ENCODE data around the gene HABP4. TPM values are rescaled to one million over a fixed set of nuclear protein-coding genes. Genes with fewer than 3 reads are reported as not detected.
"Not testable (repeated sequence)": the region's sequence is repeated elsewhere in the genome, so short reads cannot be mapped to it uniquely, and the experiment has no call there.

Gene HABP4
- total RNA-seq, 4 donors from 2014 or later = 42.8 to 50.0 (median 46.3) TPM

DNA sequence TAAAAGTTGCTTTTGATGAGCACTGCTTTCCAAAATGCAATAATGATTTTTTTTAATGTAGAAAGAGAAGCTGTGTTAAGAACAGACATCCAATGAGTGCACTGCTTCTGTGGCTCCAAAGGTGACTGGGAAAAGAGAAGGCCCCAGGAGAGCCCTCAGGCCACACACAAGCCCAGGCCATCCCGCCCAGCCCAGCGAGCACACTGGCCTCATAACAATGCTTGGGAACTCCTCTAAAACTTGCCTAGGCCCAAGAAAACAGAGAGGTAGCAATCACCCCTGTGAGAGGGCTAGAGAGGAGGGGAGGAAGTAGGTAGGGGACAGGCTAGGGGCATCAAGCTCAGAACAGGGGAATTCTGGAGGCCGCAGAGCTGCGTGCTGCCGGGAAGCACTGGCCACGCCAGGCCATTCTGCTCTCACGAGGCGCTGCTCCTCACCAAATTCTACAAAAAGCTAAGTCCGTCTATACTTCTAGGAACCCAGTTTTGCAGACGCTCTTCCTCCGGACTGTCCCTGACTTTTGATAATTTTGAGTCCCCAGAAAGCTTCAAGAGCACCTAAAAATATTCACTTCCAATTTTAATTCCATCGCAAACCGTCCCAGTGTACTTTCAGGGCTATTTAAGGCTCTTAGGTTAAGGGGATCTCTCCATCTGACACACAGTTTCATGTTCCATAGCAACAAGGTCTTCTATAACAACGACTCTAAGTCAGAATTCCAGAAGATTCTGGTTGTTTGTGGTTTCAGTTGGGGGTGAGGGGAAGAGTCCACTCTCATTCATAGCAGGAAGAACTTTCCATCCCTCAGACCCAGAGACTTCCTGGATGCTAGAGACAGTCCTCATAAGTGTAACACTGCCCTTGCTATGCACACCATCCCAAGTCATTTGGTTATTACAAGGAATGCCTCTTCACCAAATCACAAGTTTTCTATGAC lies 51.0 kb downstream of the HABP4 start:
- Histone ChIP-seq H3K9me3 (no peaks in the 10 kb centered on the region), H3K36me3 (peaks cover 0 to 30% (median 0%) of the 10 kb centered on the region in 3 donors), H3K4me1 (peaks cover 0 to 51% (median 5%) of the 10 kb centered on the region in 4 donors), H3K27me3 (no peaks in the 10 kb centered on the region), H3K4me3 (no peak overlapping the region), H3K27ac (peak overlapping the region; percentile 38 to 85 (median 73))
- TF ChIP-seq EP300 (IDR thresholded peaks at IDR 0.05) (no peak), POLR2A (IDR thresholded peaks at IDR 0.05) (no peak)
- TF ChIP-seq, protein P1, sequence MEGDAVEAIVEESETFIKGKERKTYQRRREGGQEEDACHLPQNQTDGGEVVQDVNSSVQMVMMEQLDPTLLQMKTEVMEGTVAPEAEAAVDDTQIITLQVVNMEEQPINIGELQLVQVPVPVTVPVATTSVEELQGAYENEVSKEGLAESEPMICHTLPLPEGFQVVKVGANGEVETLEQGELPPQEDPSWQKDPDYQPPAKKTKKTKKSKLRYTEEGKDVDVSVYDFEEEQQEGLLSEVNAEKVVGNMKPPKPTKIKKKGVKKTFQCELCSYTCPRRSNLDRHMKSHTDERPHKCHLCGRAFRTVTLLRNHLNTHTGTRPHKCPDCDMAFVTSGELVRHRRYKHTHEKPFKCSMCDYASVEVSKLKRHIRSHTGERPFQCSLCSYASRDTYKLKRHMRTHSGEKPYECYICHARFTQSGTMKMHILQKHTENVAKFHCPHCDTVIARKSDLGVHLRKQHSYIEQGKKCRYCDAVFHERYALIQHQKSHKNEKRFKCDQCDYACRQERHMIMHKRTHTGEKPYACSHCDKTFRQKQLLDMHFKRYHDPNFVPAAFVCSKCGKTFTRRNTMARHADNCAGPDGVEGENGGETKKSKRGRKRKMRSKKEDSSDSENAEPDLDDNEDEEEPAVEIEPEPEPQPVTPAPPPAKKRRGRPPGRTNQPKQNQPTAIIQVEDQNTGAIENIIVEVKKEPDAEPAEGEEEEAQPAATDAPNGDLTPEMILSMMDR (IDR thresholded peaks at IDR 0.05) = no peak
- 90 to 92% methylated on average over 14 of the region's 14 CpGs for WGBS, 2 donors
- DNase-seq (ENCODE audit: low spot score in 2 of 2) = no peak

DNA sequence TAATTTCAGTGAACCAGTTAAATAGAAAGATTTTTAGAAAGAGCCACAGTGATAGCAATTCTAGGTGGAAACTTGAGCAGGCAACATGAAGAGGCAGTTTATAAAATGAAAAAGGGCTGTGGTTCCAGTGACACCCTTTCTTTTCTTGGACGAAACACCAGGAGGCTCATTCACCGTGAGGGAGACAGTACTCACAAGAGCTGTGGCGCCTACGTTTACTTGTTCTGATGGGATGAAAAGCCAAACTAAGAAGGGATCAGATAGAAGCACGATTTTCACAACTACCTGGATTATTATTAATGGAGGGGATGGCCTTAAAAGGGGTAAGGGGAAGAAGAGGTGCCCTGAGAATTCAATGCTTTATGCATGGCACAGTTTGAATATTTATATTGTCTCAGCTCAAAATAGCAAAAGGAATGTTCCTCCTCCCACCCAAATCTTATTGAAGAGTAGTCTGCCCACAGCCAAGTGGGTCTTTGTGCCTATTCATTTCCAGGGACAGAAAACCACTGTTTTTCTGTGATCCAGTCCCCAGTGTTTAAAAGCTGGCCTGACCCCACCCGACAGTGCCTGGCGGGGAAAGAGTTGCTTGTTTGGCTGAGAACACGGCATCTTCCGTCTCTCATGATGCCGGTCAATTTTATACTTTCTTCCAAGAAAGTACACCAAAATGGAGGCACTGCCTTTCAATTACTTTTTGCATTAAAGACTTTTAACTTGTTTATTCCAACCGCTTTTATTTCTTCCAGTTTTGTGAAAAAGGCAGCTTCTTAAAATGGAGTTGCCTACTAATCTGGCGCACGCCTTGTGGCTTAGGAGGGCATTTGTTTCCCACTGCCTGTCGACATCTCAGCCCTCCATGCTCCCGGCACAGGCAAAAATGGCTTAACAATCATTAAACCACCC lies 51.9 kb downstream of the HABP4 start:
- H3K27me3 ChIP-seq = no peaks in the 10 kb centered on the region
- 47 to 59% methylated on average over 15 of the region's 15 CpGs for WGBS, 2 donors
- no peak for DNase-seq (ENCODE audit: low spot score in 2 of 2)
- H3K4me3 ChIP-seq = peak overlapping the region in 3 of 4 donors; percentile 1 to 34 (median 13)
- peaks cover 0 to 58% (median 5%) of the 10 kb centered on the region in 4 donors for H3K4me1 ChIP-seq
- peaks cover 0 to 28% (median 0%) of the 10 kb centered on the region in 3 donors for H3K36me3 ChIP-seq
- no peak for TF ChIP-seq POLR2A (IDR thresholded peaks at IDR 0.05)
- peak in 1 of 2 donors; percentile 11 for TF ChIP-seq EP300 (IDR thresholded peaks at IDR 0.05)
- no peaks in the 10 kb centered on the region for H3K9me3 ChIP-seq
- peak overlapping the region; percentile 38 to 85 (median 73) for H3K27ac ChIP-seq

DNA sequence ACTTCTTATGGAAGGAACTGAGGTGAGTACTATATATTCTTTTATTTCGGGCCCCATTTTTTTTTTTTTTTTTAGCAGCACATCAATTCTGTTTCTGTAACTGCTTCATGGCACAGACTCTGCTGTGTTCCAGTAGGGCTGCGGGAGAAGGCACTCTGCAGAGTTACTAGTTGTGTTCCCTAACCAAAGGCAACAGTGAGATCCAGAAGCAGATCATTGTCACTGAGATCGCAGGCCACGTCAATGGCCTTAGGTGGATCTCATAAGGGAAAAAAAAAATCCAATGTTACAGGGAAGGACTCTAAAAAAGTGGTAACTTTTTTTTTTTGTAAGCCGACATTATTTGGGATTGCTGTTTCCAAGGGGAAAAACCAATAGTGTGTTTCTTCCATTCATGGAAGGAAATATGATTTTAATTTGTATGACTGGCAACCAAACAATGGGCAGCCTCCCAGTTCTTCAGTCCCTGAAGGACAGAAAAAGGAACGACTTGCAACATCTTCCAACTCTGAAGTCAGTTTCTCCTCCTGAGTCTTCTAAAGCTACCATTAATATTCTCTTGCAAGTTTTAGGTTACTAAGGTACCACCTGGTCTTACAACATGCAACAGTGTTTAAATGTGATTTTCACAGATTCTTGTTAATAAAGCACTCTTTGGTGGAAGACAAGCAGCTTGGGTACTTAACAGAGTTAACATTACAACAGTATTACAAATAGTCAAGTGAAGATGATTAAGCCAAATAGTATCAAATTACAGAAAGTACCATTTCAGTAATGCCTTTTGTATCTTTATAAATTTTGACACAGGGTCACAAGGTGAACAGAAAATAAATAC lies 52.8 kb downstream of the HABP4 start:
- peak overlapping the region in 3 of 4 donors; percentile 1 to 34 (median 13) for H3K4me3 ChIP-seq

DNA sequence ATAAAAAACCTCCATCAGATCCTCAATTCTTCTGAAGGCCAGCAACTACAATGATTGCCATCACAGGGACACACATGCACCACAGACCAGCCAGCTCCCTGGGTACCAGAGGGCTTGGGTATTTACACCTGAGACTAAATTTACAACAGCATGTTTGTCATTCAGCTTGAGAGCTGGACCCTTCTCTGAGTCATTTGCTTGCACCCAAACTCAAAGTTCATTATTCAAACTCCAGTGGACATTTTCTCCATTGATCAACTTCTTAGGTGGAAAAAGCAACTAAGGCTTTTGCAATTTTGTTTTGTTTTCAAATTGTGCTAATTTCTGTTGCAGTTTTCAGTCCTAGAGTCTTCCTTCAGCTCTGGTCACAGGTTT lies 53.4 kb downstream of the HABP4 start:
- not testable (repeated sequence) for H3K27me3 ChIP-seq; DNase-seq (ENCODE audit: low spot score in 2 of 2); H3K4me3 ChIP-seq; H3K9me3 ChIP-seq
- peaks cover 0 to 25% (median 0%) of the 10 kb centered on the region in 3 donors for H3K36me3 ChIP-seq
- peak overlapping the region in 3 of 4 donors; percentile 38 to 85 (median 84) for H3K27ac ChIP-seq
- H3K4me1 ChIP-seq = peaks cover 0 to 63% (median 5%) of the 10 kb centered on the region in 4 donors

More for the DNA sequence above, 52.8 kb downstream of the HABP4 start:
- TF ChIP-seq, protein P1 (IDR thresholded peaks at IDR 0.05) = no peak
- TF ChIP-seq EP300 (IDR thresholded peaks at IDR 0.05) = peak in 1 of 2 donors; percentile 64
- Histone ChIP-seq H3K27me3 (no peaks in the 10 kb centered on the region), H3K9me3 (no peaks in the 10 kb centered on the region), H3K36me3 (peaks cover 0 to 25% (median 0%) of the 10 kb centered on the region in 3 donors), H3K27ac (peak overlapping the region; percentile 38 to 85 (median 73)), H3K4me1 (peaks cover 0 to 58% (median 5%) of the 10 kb centered on the region in 4 donors)
- peak in 1 of 2 donors; percentile 77 for DNase-seq (ENCODE audit: low spot score in 2 of 2)
- WGBS, 2 donors = 34 to 52% methylated on average over 6 of the region's 6 CpGs

DNA sequence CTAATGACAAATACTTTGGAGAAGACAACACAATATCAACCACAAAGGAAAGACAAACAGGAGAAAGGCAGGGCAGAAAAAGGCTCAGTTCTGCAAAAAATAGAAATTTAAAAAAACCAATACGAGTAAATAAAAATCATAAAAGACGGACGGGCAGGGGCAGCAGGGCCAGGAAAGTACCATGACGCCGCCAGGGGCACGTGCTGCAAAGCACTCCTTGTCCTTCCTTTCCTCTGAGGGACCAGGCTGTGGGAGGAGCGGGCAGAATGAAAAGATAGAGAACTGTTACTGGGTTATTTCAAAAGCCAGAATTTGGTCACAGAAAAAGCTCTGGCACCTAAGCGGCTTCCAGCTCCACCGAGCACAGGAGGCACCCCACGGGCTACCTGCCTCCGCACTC lies 53.9 kb downstream of the HABP4 start:
- Histone ChIP-seq H3K36me3 (peaks cover 0 to 25% (median 0%) of the 10 kb centered on the region in 3 donors), H3K27ac (peak overlapping the region in 3 of 4 donors; percentile 46 to 85 (median 84)), H3K4me1 (peaks cover 0 to 69% (median 11%) of the 10 kb centered on the region in 4 donors), H3K9me3 (no peaks in the 10 kb centered on the region), H3K4me3 (no peak overlapping the region), H3K27me3 (no peaks in the 10 kb centered on the region)
- 90 to 93% methylated on average over 11 of the region's 11 CpGs for WGBS, 2 donors
- DNase-seq (ENCODE audit: low spot score in 2 of 2) = no peak
- TF ChIP-seq, protein P1 (IDR thresholded peaks at IDR 0.05) = no peak
